ENCODE data around the gene GAL.

GAL gene

GRCh38 chr11:68692871-68693483 lies 8.6 kb downstream of the GAL start:
- DNase-seq (ENCODE audit: low read depth): no peak
- TF ChIP-seq CTCF (IDR thresholded peaks at IDR 0.05; ENCODE audit: control insufficient read depth, insufficient read depth, low read depth, low read length, missing control alignments): no peak
- H3K4me3 ChIP-seq (ENCODE audit: control insufficient read depth, low read depth, low read length): no peak overlapping the region

GRCh38 chr11:68693484-68693882 lies 9.1 kb downstream of the GAL start:
- no peak overlapping the region for H3K4me3 ChIP-seq (ENCODE audit: control insufficient read depth, low read depth, low read length)
- no peak for DNase-seq (ENCODE audit: low read depth)
- no peak for TF ChIP-seq CTCF (IDR thresholded peaks at IDR 0.05; ENCODE audit: control insufficient read depth, insufficient read depth, low read depth, low read length, missing control alignments)

DNA sequence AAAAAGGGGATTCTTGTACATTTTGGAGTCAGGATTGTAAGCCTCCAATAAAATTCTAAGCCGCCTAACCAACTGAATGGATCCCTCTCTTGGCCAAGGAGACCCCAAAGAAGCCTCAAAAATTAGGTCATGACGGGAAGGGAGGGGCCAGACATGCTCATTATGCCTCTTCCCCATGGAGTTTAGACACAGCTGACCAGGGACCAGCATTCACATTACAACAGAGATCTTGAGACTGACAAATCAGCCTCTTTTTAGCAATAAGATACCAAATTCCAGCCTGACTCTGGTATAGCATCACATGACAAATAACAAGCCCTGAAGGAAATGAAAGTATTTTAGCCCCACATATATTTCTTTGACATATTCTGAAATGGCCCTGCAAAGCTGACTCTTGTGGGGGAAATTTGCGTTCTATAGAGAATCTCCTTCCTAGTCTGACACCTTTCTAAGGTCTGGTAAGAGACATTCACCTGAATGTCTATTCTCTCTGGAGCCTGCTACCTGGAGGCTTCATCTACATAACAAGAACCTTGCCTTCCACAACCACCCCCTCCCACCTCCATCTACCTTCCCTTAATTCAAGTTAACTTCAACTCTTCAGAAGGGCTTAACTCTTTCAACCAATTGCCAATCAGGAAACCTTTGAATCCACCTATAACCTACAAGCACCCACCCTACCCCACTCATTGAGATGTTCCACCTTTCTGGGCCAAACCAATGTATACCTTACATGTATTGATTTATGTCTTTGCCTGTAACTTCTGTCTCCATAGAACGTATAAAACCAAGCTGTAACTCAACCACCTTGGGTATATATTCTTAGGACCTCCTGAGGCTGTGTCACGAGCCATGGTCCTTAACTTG lies 10.3 kb downstream of the GAL start:
- DNase-seq (ENCODE audit: low read depth): no peak
- H3K4me3 ChIP-seq (ENCODE audit: control insufficient read depth, low read depth, low read length): no peak overlapping the region
- TF ChIP-seq CTCF (IDR thresholded peaks at IDR 0.05; ENCODE audit: control insufficient read depth, insufficient read depth, low read depth, low read length, missing control alignments): no peak

- H3K4me3 ChIP-seq (ENCODE audit: control insufficient read depth, low read depth, low read length): no peak overlapping the region
- TF ChIP-seq CTCF (IDR thresholded peaks at IDR 0.05; ENCODE audit: control insufficient read depth, insufficient read depth, low read depth, low read length, missing control alignments): no peak
- DNase-seq (ENCODE audit: low read depth): no peak
Measured at GRCh38 chr11:68695531-68695930, 11.2 kb downstream of the GAL start.

GRCh38 chr11:68698993-68699392 lies 14.6 kb downstream of the GAL start:
- no peak for TF ChIP-seq CTCF (IDR thresholded peaks at IDR 0.05; ENCODE audit: control insufficient read depth, insufficient read depth, low read depth, low read length, missing control alignments)
- no peak overlapping the region for H3K4me3 ChIP-seq (ENCODE audit: control insufficient read depth, low read depth, low read length)
- DNase-seq (ENCODE audit: low read depth): no peak

- no peak for DNase-seq (ENCODE audit: low read depth)
- no peak overlapping the region for H3K4me3 ChIP-seq (ENCODE audit: control insufficient read depth, low read depth, low read length)
- no peak for TF ChIP-seq CTCF (IDR thresholded peaks at IDR 0.05; ENCODE audit: control insufficient read depth, insufficient read depth, low read depth, low read length, missing control alignments)
Measured at GRCh38 chr11:68704887-68705286, 20.5 kb downstream of the GAL start.
